ENCODE results near the gene ATG9A.

Gene ATG9A

DNA sequence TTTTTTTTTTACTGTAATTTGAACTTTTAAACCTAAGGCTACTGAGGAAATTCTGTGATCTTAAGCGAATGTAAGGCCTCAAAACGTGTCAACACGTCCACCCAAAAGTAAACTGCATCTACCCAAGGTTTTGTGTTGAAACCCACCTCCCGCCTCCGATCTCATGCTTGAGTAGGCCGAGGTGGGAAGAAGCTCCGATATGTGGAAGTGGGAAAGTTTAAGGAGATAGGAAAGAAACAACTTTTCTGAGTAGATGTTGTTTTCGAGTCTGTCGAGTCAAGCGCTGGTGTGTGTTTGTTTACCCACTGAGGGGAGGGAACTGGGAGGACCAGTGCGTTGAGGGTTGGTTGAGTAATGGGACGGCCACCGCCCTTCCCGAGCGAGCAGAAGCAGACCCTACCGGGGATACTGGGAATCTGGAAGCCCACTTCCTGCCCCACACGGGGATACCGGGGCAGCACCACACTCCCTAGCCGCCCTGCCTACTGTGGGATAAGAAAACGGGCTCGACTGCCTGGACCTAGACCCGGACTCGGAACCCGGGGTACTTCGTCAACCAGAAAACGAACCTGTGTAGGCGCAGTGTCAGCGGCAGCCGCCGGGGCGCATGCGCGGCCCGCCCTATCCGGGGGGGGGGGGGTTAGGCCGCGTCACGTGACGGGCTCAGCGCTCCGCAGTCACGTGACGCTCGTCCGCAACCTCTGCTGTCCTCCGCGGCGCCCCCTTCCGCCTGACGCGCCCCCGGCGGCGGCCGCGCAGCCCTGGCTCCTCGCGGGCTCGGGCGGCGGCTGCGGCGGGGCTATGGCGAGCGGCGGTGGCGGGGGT, 51.7 kb downstream of the ATG9A start, which contains the start of gene RETREG2 (continued):
- TF ChIP-seq ZEB2 (tag by site-specific recombination; IDR thresholded peaks at IDR 0.05) = 0 out of 2 replicates have a peak, but pooled peaks have one; percentile 55
- TF ChIP-seq ZBTB17 (tag by site-specific recombination; IDR thresholded peaks at IDR 0.05) = peak; percentile 32; the same call in 1 of the 2 replicates
- TF ChIP-seq, protein P1, sequence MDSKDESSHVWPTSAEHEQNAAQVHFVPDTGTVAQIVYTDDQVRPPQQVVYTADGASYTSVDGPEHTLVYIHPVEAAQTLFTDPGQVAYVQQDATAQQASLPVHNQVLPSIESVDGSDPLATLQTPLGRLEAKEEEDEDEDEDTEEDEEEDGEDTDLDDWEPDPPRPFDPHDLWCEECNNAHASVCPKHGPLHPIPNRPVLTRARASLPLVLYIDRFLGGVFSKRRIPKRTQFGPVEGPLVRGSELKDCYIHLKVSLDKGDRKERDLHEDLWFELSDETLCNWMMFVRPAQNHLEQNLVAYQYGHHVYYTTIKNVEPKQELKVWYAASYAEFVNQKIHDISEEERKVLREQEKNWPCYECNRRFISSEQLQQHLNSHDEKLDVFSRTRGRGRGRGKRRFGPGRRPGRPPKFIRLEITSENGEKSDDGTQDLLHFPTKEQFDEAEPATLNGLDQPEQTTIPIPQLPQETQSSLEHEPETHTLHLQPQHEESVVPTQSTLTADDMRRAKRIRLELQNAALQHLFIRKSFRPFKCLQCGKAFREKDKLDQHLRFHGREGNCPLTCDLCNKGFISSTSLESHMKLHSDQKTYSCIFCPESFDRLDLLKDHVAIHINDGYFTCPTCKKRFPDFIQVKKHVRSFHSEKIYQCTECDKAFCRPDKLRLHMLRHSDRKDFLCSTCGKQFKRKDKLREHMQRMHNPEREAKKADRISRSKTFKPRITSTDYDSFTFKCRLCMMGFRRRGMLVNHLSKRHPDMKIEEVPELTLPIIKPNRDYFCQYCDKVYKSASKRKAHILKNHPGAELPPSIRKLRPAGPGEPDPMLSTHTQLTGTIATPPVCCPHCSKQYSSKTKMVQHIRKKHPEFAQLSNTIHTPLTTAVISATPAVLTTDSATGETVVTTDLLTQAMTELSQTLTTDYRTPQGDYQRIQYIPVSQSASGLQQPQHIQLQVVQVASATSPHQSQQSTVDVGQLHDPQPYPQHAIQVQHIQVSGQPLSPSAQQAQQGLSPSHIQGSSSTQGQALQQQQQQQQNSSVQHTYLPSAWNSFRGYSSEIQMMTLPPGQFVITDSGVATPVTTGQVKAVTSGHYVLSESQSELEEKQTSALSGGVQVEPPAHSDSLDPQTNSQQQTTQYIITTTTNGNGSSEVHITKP (tag by site-specific recombination; IDR thresholded peaks at IDR 0.05) = peak; percentile 38; the same call in 1 of the 2 replicates
- TF ChIP-seq ZBTB20 (tag by site-specific recombination; IDR thresholded peaks at IDR 0.05) = peak; percentile 86
- TF ChIP-seq KLF1 (tag by site-specific recombination; IDR thresholded peaks at IDR 0.05) = peak; percentile 76
- peak; percentile 7; the same call in 1 of the 2 replicates for TF ChIP-seq PRDM1 (tag by site-specific recombination; IDR thresholded peaks at IDR 0.05)
- no peak for TF ChIP-seq ZNF513 (tag by site-specific recombination; IDR thresholded peaks at IDR 0.05)
- peak; percentile 71 for TF ChIP-seq SP2 (tag by site-specific recombination; IDR thresholded peaks at IDR 0.05)
- TF ChIP-seq, protein P2, sequence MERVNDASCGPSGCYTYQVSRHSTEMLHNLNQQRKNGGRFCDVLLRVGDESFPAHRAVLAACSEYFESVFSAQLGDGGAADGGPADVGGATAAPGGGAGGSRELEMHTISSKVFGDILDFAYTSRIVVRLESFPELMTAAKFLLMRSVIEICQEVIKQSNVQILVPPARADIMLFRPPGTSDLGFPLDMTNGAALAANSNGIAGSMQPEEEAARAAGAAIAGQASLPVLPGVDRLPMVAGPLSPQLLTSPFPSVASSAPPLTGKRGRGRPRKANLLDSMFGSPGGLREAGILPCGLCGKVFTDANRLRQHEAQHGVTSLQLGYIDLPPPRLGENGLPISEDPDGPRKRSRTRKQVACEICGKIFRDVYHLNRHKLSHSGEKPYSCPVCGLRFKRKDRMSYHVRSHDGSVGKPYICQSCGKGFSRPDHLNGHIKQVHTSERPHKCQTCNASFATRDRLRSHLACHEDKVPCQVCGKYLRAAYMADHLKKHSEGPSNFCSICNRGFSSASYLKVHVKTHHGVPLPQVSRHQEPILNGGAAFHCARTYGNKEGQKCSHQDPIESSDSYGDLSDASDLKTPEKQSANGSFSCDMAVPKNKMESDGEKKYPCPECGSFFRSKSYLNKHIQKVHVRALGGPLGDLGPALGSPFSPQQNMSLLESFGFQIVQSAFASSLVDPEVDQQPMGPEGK (tag by site-specific recombination; IDR thresholded peaks at IDR 0.05) = peak; percentile 72
- TF ChIP-seq ZNF202 (tag by site-specific recombination; IDR thresholded peaks at IDR 0.05; ENCODE audit: borderline replicate concordance) = no peak
- peak; percentile 33; the same call in 1 of the 2 replicates for TF ChIP-seq ZNF10 (tag by site-specific recombination; IDR thresholded peaks at IDR 0.05)
- TF ChIP-seq ZNF664 (tag by site-specific recombination; IDR thresholded peaks at IDR 0.05) = no peak

DNA sequence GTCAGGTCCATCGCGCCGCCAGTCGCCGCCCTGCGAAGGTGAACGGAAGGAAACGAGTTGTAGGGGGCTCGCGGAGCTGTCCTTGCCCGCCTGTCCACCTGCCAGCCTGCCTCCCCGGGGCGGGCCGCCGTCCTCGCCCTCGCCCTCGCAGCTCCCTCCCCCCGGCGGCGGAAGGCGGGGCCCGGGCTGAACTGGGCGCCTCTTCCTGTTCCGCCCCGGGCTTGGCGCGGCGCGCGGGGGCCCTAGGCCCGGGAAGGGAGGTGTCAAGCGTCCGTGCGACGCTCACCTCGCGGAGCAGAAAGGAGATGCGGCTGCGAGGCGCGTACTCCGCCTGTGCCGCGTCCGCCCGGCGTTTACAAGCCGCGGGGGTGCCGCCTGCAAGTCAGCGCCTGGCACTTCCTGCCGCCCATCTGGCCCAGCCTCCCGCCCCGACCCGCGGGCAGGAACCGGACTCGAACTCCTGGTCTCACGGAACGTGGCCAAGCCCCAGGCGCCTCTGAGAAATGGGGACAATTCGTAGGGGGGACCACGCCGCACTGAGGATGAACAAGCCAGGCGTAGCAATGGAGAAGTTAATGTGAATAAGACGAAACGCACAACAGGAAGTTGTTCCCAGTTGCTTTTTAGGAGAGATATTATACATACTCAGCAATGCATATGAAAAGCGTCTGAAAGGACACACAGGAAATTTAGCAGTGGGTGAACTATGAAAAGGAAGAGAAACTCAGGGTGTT, 52.5 kb downstream of the ATG9A start, which contains the start of gene CNPPD1:
TSS of gene CNPPD1 (minus strand) at position 108 of the 734 bp plus-strand sequence. CDS start at position 11, 97 bp downstream.
- ChIA-PET CTCF (interaction anchor here (0.5 to 8.4 kb wide), 7 partner anchors 17 to 240 kb away, joined by 3 to 101 read pairs (median 3); partner anchors contain the start of genes GLB1L, NHEJ1 and STK16), POLR2A (interaction anchor here (0.7 to 2.7 kb wide), 13 partner anchors 17 to 180 kb away, joined by 3 to 27 read pairs (median 4); partner anchors contain the start of genes ABCB6, ANKZF1, ATG9A and CFAP65)
- Histone ChIP-seq H3K4me3 (ENCODE audit: low read depth, low read length) (peak within 1 kb of the TSS; percentile 78), H3K9me3 (ENCODE audit: control insufficient read depth, insufficient read depth, low read depth, low read length) (no peaks in the 10 kb centered on the region), H3K27ac (ENCODE audit: extremely low read depth, low read depth, low read length) (peak within 1 kb of the TSS; percentile 79), H3K4me1 (ENCODE audit: control insufficient read depth, insufficient read depth, low read length) (peaks cover 6% of the 10 kb centered on the region; the same call in 1 of the 2 replicates), H3K36me3 (ENCODE audit: control insufficient read depth in 2 of 2, insufficient read depth in 1 of 2, low read length in 2 of 2) (peaks cover 4 to 57% of the 10 kb centered on the region in 2 experiments; a peak in 2 of 3 replicates)
- TF ChIP-seq ZNF18 (tag by site-specific recombination; IDR thresholded peaks at IDR 0.05) (no peak; the same call in 1 of the 2 replicates), EGR2 (tag by site-specific recombination; IDR thresholded peaks at IDR 0.05; ENCODE audit: low read depth) (0 out of 2 replicates have a peak, but pooled peaks have one; percentile 27), ZNF175 (tag by site-specific recombination; IDR thresholded peaks at IDR 0.05) (no peak), ZNF366 (tag by site-specific recombination; conservative IDR thresholded peaks at IDR 0.05) (no peak; the same call in 1 of the 2 replicates), SCRT2 (tag by site-specific recombination; IDR thresholded peaks at IDR 0.05) (no peak), ZNF529 (tag by site-specific recombination; IDR thresholded peaks at IDR 0.05; ENCODE audit: insufficient replicate concordance) (no peak), ZFP37 (tag by site-specific recombination; IDR thresholded peaks at IDR 0.05) (no peak)
- TF ChIP-seq, protein P2 (tag by site-specific recombination; IDR thresholded peaks at IDR 0.05) = peak; percentile 89
- TF ChIP-seq, protein P3, sequence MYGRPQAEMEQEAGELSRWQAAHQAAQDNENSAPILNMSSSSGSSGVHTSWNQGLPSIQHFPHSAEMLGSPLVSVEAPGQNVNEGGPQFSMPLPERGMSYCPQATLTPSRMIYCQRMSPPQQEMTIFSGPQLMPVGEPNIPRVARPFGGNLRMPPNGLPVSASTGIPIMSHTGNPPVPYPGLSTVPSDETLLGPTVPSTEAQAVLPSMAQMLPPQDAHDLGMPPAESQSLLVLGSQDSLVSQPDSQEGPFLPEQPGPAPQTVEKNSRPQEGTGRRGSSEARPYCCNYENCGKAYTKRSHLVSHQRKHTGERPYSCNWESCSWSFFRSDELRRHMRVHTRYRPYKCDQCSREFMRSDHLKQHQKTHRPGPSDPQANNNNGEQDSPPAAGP (tag by site-specific recombination; IDR thresholded peaks at IDR 0.05) = peak; percentile 26; the same call in 1 of the 2 replicates

All from HEK293 (cell line).